Sigmoid colon (tissue), 3 donors: ENCODE data around the gene AXDND1.

Experiments
- CTCF ChIP-seq, 4 experiments: fragments of 450-650 bp in 3 of 4; fragments of 200-600 bp in 1 of 4; IDR thresholded peaks; one replicate each; pipeline ENCODE4 v1.5.1; 2016 to 2019; ENCODE audit warnings: antibody characterized with exemption in 4 of 4, mild to moderate bottlenecking in 3 of 4, moderate library complexity in 2 of 4
- POLR2A ChIP-seq, 2 donors: fragments of 450-650 bp; IDR thresholded peaks; one replicate each; pipeline ENCODE4 v1.6.1; 2016; ENCODE audit warnings: antibody characterized with exemption in 2 of 2, mild to moderate bottlenecking in 2 of 2, moderate library complexity in 2 of 2

DNA sequence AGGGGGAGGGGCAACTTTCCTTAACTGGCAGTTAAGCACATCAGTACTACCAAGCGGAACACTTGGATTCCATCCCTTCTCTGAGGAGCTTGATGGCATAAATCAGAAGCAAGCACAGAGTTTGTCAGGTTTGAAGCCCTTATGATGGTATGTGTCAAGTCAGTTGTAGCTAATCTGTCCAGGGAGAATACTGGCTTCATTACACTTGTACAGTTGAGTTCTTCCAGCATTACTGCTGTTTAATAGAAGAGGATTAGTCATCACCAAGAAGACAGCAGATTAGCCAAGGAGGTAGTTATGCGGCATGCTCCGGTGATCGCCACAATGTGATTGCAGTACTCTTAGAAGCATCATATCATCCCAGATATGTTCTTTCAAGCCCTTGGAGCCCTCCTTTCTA is 223.7 kb downstream of the AXDND1 start:
- no peak for TF ChIP-seq POLR2A (IDR thresholded peaks at IDR 0.05)
- no peak for TF ChIP-seq CTCF (IDR thresholded peaks at IDR 0.05)
